ENCODE results near the gene ZNF740.

Gene ZNF740

DNA sequence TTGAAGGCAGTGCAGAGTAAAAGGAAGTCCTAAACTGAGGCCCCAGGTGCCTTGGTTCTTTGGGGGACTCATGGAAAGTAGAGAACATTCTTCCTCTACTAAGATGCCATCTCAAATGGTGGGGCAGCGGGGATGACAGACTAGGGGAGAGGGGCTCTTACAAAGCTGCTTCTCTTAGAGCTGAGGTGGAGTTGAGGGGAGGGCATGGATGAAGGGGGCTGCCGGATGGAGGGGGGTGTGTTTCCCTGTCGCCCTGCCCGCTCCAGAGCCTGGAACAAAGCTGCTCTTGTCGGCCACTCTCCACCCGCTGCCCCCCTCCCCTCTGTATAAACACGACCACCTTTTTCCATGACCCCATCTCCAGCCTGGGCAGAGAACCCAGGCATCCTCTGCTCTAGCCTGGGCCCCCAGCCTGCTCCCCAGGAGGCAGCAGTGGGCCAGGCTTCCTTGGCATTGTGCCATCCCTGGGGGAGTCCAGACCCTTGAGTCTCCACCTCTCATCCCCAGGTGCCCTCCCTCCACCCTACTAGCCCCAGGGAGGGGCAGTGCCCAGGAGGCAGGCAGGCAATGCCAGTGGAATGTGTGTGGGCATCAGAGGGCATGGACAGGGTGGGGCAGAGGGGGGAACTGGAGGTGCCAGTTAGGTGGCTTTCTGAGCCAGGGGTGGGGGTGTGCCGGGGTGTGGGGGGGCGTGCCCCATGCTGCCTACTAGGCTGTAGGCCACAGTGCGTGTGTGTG is 49.8 kb downstream of the ZNF740 start:
- no peak for DNase-seq

DNA sequence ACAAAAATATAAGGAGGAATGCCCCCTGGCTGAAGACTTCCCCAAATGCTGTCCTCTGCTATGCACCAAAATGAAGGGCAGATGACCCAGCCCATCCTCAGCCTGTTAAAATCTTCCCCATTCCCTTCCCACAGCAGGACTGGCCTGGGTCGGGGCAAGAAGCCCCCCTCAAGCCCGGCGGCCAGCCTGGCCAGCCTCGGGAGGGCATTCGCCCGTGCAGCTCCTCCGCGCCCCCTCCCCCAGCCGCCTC is 51.1 kb downstream of the ZNF740 start:
- DNase-seq = no peak

DNA sequence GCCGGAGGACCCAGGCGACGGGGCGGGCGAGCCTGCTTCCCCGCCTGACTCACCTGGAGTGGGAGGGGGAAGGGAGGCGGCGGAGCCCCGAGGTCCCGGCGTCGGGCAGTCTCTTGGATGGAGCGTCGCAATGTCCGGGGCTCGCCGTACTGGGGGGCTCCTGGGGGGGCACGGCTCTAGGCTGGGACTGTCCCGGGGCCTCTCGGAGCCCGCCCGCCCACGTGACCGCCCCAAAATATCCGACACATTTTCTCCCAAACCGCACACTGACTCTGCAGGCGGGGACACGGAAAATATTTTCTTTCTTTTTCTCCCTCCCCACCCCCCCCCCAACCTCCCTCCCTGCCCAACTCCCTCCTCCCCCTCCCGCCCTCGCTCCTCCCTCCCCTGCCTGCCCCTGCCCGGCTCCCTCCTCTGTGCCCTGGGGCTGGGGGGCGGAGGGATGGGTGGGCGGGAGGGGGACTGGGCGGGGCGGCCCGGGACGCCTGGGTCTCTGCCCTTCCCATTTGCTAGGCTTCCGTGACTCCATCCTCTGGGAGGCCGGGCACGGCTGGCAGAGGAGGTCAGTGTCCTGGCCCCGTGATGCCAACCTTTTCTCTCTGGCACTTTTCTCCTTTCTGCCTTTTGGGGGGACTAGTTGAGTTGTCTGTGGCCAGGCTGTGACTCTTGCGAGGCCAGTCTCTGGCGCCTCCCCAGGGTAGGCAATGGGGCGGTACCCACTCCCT is 51.6 kb downstream of the ZNF740 start, which contains the start of gene RARG:
Gene RARG, minus strand, starts transcription at position 289 of the 725 bp plus-strand sequence. CDS start 4,664 bp downstream, outside the sequence.
- peak; percentile 38 for DNase-seq

DNA sequence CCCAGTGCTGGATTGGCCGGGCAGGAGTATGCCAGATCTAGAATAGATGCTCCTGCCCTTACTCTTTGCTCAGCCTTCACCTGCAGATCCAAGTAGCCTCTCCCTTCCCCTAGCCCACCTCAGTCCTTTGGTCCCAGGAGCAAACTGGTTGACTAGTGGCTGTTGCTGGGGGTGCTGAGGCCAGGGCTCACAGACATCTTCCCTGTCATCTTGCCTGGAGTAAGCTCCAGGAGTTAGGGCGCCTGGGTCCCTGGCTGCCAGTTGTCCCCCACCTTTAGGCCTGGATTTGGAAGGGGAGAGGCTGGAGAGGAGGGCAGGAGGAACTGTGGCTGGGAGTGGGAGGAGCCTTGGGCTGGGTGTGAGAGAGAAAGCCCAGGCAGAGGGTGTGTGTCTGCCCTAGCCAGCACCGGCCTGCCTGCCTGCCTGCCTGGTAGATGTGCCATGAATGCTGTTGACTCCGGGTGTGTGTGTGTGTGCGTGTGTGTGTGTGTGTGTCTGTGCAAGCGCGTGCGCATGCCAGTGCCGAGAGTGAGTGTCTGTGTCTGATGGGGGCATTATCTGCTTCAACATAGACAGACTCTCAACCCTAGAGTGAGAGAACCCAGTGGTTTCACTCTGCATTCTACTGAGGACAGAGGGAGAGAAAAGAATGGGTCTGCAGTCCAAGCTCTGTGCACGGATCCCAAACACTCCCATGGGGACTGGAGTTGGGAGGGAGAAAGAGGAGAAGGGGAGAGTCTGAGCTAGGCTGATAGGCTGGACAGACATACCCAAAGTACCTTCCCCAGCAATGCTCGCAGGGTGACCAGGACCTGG is 52.3 kb downstream of the ZNF740 start:
- no peak for DNase-seq

DNA sequence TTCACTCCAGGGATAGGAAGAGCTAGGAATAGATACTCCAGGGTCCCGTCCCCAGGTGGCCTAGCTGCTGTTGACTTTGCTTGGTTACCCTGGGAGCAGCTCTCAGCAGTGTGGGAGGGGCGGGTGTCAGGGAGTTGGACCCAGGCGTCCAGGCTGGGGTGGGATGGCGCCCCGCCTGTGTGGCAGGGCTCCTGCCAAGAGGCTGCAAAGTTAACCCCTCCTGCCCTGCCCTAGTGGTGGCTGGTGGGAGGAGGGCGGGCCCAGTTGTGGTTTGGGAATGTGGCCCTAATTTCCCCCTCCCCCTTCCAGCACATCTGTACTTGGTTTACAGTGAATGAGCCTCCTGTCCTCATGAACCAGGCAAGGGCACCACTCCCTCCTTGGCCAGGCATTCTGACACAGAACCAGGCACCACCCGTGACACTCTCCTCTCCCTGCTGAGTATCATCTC is 53.2 kb downstream of the ZNF740 start:
- no peak for DNase-seq

DNA sequence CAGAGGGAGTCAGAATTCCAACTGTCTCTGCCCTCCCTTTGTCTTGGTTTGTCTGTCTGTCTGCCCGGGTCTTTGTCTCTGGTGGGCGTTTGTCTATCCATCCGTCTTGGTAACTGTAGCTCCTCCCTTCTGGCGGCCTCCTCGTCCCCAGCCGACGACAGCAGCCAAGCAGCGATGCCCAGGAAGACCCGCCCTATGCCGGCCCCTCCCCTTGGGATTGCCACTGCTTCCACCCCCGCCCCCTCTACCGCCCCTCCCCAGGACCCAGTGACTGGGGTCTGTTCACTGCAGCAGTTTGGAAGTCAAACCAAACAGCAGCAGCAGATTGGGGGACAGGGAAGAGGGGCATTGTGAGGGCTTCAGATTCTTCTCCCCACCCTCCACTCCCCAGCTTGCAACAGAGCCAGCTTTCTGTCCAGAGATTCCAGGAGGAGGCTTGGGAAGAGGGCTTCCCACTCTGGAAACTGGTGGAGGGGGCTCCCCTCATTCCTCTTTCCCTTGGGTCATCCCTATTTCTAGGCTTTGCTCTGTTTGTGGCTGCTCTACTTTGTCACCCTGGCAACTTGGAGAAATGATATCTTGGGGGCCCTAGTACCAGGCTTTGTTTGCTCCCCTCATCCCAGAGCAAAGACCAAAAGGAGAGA is 53.9 kb downstream of the ZNF740 start:
- no peak for DNase-seq

DNA sequence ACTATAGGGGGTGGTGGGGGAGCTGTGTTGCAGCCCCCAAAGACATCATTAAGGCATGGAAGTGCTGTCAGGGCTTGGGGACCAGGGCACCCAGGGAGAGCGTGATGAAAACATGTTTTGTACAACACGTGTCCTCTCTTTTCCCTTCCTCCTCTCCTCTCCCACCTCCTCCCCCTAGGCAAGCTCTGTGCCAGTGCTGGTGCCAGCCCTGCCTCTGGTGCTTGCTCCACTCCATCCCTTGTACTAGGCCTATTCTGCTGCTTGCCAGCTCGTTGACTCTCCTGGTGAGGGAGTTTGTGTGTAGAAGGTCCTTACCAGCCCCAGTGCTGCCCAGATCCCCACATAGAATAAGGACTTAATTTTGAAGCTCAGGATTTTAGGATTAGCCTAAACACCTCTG is 54.6 kb downstream of the ZNF740 start:
- DNase-seq = no peak

DNA sequence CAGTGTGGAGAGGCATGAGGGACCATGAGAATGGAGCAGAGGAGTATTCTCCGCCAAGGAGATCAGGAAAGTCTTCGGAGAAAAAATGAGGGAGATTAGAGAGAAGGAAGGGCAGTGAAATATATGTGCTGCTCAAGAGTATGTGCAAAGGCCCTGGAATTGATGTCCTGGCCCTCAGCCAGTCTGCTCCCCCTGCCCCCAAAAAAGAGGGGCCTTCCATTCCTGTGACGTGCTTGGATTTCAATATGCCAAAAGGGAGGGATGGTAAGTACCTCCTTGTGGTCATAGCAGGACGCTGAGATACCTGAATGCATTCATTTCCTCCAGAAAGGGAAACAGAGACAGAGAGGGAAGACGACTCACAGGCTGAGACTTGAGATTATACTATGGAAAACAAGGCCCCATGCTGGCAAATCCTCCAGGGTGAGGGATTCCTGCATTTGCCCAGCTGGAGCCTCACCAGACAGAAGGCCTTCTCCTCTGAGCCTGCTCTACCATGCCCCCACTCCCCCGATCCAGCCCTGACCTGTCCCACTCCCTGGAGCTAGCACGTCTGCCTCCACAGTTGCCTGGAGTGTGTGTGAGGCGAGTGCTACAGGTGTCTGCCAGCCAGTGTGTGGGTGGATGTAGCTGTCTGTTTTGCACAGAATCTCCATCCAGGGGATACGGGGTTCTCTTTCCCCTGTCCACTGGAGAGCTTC is 55.4 kb downstream of the ZNF740 start:
- no peak for DNase-seq

DNA sequence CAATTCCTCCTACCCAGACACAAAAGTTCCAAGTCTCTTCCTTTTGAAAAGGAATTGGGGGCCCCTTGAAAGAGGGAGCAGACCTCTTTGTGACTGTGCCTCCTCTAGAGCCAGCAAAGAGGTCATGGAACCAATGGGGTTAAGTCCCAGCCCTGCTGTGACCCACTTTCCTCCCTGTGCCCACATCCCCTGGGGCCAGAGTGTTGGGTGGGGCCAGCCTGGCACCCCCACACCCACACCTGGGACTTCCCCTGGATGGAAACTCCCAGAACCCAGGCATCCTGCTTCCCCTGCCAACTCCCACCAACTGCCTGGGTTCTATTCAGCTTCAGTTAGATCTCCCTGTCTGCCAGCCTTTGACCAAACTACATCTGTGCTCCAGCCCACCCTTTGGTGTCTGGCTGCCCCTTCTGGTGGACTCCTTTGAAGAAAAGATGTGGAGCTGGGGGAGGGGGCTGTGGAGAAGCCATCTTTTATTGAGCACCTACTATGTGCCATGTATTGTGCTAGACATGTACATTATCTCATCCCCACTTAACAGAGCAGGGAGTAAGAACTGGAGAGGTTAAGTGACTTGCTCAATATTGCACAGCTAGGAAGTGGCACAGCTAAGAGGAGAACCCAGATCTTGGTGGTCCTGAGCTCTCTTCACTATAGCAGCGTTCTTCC is 56.1 kb downstream of the ZNF740 start:
- no peak for DNase-seq

DNA sequence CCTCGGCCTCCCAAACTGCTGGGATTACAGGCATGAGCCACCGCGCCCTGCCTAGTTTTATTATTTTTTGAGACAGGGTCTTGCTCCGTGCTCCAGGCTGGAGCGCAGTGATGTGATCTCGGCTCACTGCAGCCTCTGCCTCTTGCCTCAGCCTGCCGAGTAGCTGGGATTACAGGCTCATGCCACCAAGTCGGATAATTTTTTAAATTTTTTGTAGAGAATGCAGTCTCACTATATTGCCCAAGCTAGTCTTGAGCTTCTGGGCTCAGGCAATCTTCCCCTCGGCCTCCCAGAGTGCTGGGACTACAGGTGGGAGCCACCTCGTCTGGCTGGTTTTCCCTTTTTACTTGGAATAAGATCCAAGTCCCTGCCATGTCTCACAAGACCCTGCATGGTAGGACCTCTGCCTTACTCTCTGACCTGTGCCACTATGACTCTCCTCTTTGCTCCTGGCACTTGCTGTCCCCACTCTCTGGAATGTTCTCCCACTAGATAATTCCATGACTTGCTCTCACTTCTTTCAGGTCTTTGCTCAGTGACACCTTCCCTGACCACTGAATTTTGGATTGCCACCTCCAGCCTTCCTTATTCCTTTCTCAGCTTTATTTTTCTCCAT is 59.2 kb downstream of the ZNF740 start:
- DNase-seq = no peak

DNA sequence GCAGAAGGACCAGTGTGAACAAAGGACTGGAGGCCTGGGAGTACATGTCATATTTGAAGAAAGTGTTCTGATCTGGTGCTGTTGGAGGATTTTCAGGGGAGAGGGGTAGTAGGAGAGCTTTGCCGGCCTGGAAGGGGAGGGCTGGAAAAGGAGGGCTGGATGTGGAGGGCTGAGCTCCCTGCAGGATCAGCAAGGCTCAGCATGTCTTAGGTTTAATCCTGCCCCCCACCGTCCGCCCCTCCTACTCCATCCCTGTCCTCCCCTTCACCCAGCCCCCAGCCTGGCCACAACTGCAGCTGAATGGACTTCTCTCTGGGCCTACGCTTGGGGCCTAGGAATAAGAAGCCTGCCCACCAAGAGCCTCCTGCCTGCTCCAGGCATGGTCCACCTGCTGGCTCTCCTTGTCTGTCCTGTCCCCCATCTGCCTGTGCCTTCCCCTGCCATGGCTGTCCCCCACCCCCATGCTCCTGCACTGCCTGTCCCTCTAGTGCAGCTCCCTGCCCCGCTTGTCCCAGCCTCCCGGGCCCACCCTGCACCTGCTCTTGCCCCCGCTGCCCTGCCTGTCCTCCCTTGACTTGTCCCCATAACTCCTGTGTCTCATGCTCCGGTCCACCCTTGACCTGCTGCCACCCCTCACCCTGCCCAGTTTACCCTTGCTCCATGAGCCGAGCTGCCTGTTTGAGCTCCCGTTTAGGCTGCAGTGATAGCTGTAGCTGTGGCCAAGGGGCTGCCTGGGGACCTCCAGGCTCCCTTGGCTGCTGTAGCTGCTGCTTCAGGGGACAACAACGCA is 61.3 kb downstream of the ZNF740 start:
- no peak for DNase-seq

DNA sequence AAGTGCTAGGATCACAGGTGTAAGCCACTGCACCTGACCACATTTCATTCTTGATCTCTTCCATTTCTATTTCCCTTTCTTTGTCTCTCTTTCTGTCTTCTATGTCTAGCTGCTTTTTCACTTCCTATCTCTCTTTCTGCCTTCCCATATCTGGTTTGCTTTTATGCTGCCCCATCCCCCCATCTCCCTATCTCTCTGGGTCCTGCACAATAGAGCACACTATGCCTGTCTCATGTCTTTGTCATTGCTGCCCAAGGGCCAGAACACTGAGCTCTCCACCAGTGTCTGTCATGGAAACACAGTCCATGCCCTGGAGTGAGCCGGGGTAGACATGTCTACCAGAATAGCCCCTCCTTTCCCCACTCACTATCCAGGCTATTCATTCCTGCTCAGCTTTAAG is 63.8 kb downstream of the ZNF740 start:
- DNase-seq = no peak
